ENCODE measurements around the gene TREML1. TPM values are rescaled to one million over a fixed set of nuclear protein-coding genes. Genes with fewer than 3 reads are reported as not detected.
A peak's percentile ranks its signal among the peaks of the same experiment; 100 is the strongest.
"Not testable (repeated sequence)": the region's sequence is repeated elsewhere in the genome, so short reads cannot be mapped to it uniquely, and the experiment has no call there.

Gene TREML1
- total RNA-seq, 1 experiment from 2014 or later = not detected

GRCh38 chr6:41150671-41151070 lies 3.5 kb downstream of the TREML1 start:
- DNase-seq (ENCODE audit: low read depth) = no peak

DNA sequence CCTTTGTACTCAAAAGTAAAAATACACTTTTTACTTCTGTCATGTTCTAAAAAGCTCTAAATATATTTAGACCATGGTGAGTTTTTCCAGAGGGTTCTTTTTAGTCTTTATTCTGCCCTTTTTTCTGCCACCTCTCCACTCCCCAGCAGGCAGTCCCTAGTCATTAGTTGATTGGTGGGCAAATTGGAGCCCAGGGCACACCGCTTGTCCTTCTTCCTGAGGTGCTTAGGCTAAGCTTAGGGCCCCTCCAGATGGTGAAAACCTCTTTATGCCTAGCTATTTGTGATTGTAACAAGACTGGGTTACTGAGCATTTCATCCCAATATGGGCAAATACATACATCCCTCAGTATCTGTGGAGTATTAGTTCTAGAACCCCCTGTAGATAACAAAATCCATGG lies 6.2 kb downstream of the TREML1 start:
- no peak for DNase-seq (ENCODE audit: low read depth)

DNA sequence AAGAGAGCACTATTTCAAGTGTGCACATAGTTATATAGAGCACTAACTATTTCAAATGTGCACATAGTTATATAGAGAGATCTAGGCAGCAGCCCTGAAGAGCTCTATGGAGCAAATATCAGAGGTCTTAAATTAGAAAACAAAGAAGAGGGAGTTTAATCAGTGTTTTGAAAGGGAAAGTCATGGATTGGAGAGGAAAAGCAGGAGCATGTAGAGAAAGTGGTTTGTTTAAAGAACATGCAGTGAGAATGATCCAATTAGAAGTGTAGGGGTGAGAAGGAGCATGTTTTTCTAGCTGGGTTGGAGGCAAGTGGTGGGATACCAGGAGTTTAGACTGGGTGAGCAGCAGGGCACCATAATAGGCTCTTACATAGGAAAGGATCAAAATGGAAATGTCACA lies 17.2 kb downstream of the TREML1 start:
- no peak for DNase-seq (ENCODE audit: low read depth)

GRCh38 chr6:41135062-41135832 lies 18.9 kb downstream of the TREML1 start:
- DNase-seq (ENCODE audit: low read depth) = no peak

DNA sequence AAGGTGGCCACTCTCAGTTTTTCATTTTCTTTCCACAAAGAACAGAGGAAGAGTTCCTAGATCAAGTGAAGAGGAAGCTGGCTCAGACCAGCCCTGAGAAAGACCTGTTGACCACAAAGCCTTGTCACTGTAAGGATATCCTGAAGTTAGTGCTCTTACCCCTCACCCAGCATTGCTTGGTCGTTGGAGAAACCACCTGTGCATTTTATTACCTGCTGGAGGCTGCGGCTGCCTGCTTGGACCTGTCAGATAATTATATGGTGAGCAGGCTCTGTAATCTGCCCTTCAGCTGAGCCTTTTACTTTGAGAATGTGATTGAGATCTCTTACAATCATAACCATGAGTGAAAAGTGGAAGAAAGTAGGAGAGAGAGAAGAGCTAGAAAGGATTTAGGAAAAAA lies 21.9 kb downstream of the TREML1 start:
- DNase-seq (ENCODE audit: low read depth) = no peak

DNA sequence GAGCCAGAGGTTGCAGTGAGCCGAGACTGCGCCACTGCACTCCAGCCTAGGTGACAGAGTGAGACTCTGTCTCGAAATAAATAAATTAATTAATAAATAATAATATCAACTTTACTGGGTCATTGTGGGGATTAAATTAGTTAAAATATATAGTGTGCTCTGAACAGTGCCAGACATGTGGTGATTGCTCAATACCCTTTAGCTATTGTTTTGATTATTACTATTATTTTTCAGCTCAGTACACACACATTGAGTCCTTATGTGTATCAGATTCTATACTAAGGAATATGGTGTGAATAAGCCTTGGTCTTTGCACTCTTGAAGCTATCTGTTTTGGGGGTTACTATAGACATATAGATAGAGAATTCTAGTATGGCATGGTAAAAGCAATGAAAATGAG lies 28.9 kb downstream of the TREML1 start:
- no peak for DNase-seq (ENCODE audit: low read depth)

- no peak for DNase-seq (ENCODE audit: low read depth)
Observed at GRCh38 chr6:41122918-41123317, 31.2 kb downstream of the TREML1 start.

GRCh38 chr6:41122373-41122772 lies 31.8 kb downstream of the TREML1 start:
- DNase-seq (ENCODE audit: low read depth) = peak; percentile 3

- no peak for DNase-seq (ENCODE audit: low read depth)
Observed at GRCh38 chr6:41120058-41120457, 34.1 kb downstream of the TREML1 start.

GRCh38 chr6:41119508-41119907 lies 34.6 kb downstream of the TREML1 start:
- DNase-seq (ENCODE audit: low read depth) = no peak

DNA sequence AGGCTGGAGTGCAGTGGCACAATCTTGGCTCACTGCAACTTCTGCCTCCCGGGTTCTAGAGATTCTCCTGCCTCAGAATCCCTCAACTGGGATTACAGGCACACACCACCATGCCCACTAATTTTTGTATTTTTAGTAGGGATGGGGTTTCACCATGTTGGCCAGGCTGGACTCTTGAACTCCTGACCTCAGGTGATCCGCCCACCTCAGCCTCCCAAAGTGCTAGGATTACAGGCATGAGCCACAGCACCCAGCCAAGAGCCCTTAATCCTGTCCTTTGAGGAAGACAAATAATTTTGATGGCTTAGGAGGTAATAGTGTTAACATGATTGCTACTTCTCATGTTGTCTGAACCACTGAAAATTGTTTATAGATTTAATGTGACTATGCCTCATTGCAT lies 39.1 kb downstream of the TREML1 start:
- not testable (repeated sequence) for DNase-seq (ENCODE audit: low read depth)

DNA sequence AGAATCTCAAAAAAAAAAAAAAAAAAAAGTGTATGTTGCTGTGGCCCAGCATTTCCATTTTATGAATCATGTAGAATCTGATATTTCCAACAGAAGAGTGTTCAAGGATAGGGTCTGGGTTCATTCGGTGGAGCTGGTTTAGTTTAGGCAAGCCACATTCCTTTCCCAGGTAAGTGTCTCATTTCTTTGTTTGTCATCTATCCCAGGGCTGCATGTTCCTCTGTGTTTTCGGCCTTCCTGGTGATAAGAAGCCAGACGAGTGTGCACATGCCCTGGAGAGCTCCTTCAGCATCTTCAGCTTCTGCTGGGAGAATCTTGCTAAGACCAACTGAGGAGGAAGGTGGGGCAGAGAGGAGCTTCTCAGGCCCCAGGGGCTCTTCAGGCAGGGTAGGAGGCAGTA lies 43.1 kb downstream of the TREML1 start:
- DNase-seq (ENCODE audit: low read depth) = no peak

- no peak for DNase-seq (ENCODE audit: low read depth)
Observed at GRCh38 chr6:41103847-41104246, 50.3 kb downstream of the TREML1 start.

DNA sequence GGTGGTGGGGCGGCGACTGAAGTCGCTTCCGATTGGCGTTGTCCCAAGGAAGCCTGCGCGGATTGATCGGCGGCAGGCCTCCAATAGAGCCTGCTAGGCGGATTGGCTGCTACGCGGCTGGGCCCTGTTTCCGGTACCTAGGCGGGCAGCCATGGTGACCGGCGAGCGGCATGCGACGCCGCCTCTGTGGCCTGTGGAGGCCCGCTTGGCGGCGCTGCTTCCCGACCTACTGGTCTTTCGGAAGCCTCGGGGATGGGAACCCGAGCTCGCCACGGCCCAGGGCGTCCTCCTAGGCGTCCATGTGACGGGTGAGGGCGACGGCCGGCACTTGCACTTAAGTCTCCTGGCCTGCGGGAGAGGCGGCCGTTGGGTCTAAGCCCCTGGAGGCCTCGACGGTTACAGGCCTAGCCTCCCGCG lies 53.3 kb downstream of the TREML1 start:
- no peak for DNase-seq (ENCODE audit: low read depth)

Other genes with a start within 250 kb of the TREML1 start
- gene UNC5CL, start 115.1 kb downstream of the TREML1 start, total RNA-seq (2014; rRNA removed; shearing (Covaris generic)) = 0.02 and 0.20 TPM in 2 replicates
- gene TSPO2, start 111.9 kb downstream of the TREML1 start, total RNA-seq (2014; rRNA removed; shearing (Covaris generic)) = not detected in 2 replicates
- not detected in 2 replicates for gene APOBEC2, start 101.1 kb downstream of the TREML1 start, total RNA-seq (2014; rRNA removed; shearing (Covaris generic))
- gene OARD1, start 82.0 kb downstream of the TREML1 start, total RNA-seq (2014; rRNA removed; shearing (Covaris generic)) = 17.7 and 23.0 TPM in 2 replicates
- gene NFYA, start 81.4 kb downstream of the TREML1 start, total RNA-seq (2014; rRNA removed; shearing (Covaris generic)) = 9.4 and 19.2 TPM in 2 replicates
- not detected in 2 replicates for gene TREM2, start 8.8 kb upstream of the TREML1 start, total RNA-seq (2014; rRNA removed; shearing (Covaris generic))
- not detected in 2 replicates for gene TREML2, start 46.8 kb upstream of the TREML1 start, total RNA-seq (2014; rRNA removed; shearing (Covaris generic))
- gene TREML4, start 74.0 kb upstream of the TREML1 start, total RNA-seq (2014; rRNA removed; shearing (Covaris generic)) = not detected in 2 replicates
- not detected in 2 replicates for gene TREM1, start 132.3 kb upstream of the TREML1 start, total RNA-seq (2014; rRNA removed; shearing (Covaris generic))
- gene NCR2, start 181.3 kb upstream of the TREML1 start, total RNA-seq (2014; rRNA removed; shearing (Covaris generic)) = not detected in 2 replicates

Measured in M059J (cell line).